ENCODE data around the gene RTKN. TPM values are rescaled to one million over a fixed set of nuclear protein-coding genes. Genes with fewer than 3 reads are reported as not detected.

Gene RTKN
- total and polyA plus RNA-seq, 7 experiments from 2014 or later: 0.26 to 1.5 (median 0.97) TPM; not detected in 2

DNA sequence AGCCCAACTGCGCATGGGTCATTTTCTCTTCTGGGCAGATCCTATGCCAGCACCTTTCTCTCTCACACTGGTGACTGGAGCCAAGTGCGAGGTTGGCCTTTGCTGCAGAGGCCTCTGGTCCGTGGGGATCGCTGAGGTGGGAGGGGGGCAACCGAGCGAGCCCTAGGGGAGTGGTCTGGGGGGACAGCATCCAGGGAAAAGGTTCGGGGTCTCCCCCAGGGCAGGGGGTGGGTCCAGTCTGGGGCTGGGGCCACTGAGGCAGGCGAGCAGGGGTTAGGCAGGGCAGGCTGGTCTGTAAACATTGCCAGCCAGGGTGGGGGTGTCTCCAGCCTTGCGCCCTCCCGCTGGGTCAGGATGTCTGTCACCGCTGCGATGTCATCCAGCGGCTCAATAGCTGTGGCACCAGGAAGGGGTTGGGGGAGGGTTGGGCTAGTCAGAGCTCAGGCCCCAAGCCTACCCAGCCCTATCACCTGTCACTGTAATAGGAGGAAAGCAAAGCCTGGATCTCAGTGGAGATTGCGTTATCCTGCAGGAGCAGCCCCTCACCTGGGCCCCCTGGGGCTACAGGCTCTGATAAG, 15.5 kb downstream of the RTKN start:
- peaks cover 2 to 23% (median 14%) of the 10 kb centered on the region in 7 donors for H3K4me1 Mint-ChIP-seq
- H3K27ac ChIP-seq (ENCODE audit: low read depth, low read length): no peak overlapping the region
- no peaks in the 10 kb centered on the region for H3K27me3 ChIP-seq (ENCODE audit: control insufficient read depth in 2 of 2, insufficient read depth in 2 of 2, low read length in 2 of 2)
- H3K27me3 Mint-ChIP-seq: no peaks in the 10 kb centered on the region
- peak overlapping the region in 2 of 9 donors; percentile 27 to 48 for H3K27ac Mint-ChIP-seq
- H3K36me3 Mint-ChIP-seq: peaks cover 0 to 18% (median 0%) of the 10 kb centered on the region in 5 donors
- POLR2A ChIA-PET: no interaction called here
- peaks cover 0 to 19% (median 0%) of the 10 kb centered on the region in 3 experiments for H3K36me3 ChIP-seq (ENCODE audit: control insufficient read depth in 2 of 3, insufficient read depth in 3 of 3, low read length in 3 of 3)
- no peaks in the 10 kb centered on the region for H3K9me3 ChIP-seq (ENCODE audit: control insufficient read depth in 2 of 3, low read length in 3 of 3)
- no peak overlapping the region for H3K4me3 ChIP-seq (ENCODE audit: low read length)
- H3K4me1 ChIP-seq (ENCODE audit: control insufficient read depth in 2 of 2, insufficient read depth in 2 of 2, low read length in 2 of 2): peaks cover 4% of the 10 kb centered on the region in 2 donors
- no peak for ATAC-seq
- H3K4me3 Mint-ChIP-seq: no peak overlapping the region
- H3K9me3 Mint-ChIP-seq: no peaks in the 10 kb centered on the region
- CTCF ChIA-PET: no interaction called here
- DNase-seq: no peak
- intact Hi-C loops (cut with micrococcal nuclease): loop anchor here in 1 of 2 donors (10.0 kb wide), 1 partner anchor 1041 kb away; the partner anchor contains the start of gene ALMS1

DNA sequence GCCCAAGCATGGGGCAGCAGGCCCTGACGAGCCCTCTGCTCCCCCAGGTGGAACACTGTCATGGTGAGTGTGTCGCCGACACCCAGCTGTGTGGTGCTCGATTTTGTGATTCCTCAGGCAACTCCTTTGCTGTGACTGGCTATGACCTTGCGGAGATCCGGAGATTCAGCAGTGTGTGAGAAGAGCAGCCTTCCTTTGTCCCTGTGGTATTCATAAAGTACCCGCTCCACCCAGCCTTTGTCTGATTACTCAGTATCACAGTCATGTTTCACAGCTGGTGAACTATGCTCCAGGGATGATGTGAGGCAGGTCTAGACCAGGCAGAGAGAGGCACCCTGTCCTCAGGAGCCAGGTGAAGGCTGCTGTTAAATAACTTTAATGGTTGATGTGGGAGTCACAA, 16.2 kb downstream of the RTKN start:
- Mint-ChIP-seq H3K4me1 (peaks cover 8 to 28% (median 20%) of the 10 kb centered on the region in 7 donors), H3K36me3 (peaks cover 0 to 18% (median 0%) of the 10 kb centered on the region in 5 donors), H3K27me3 (no peaks in the 10 kb centered on the region), H3K9me3 (no peaks in the 10 kb centered on the region), H3K27ac (no peak overlapping the region), H3K4me3 (no peak overlapping the region)
- no peak overlapping the region for H3K4me3 ChIP-seq (ENCODE audit: low read length)
- H3K27me3 ChIP-seq (ENCODE audit: control insufficient read depth in 2 of 2, insufficient read depth in 2 of 2, low read length in 2 of 2): no peaks in the 10 kb centered on the region
- peaks cover 0 to 19% (median 0%) of the 10 kb centered on the region in 3 experiments for H3K36me3 ChIP-seq (ENCODE audit: control insufficient read depth in 2 of 3, insufficient read depth in 3 of 3, low read length in 3 of 3)
- intact Hi-C loops (cut with micrococcal nuclease): loop anchor here in 1 of 2 donors (10.0 kb wide), 1 partner anchor 1041 kb away; the partner anchor contains the start of gene ALMS1
- DNase-seq (no peak), ATAC-seq (no peak)
- no peak overlapping the region for H3K27ac ChIP-seq (ENCODE audit: low read depth, low read length)
- POLR2A ChIA-PET: no interaction called here
- H3K4me1 ChIP-seq (ENCODE audit: control insufficient read depth in 2 of 2, insufficient read depth in 2 of 2, low read length in 2 of 2): peaks cover 4 to 9% of the 10 kb centered on the region in 2 donors
- CTCF ChIA-PET: no interaction called here
- H3K9me3 ChIP-seq (ENCODE audit: control insufficient read depth in 2 of 3, low read length in 3 of 3): no peaks in the 10 kb centered on the region

DNA sequence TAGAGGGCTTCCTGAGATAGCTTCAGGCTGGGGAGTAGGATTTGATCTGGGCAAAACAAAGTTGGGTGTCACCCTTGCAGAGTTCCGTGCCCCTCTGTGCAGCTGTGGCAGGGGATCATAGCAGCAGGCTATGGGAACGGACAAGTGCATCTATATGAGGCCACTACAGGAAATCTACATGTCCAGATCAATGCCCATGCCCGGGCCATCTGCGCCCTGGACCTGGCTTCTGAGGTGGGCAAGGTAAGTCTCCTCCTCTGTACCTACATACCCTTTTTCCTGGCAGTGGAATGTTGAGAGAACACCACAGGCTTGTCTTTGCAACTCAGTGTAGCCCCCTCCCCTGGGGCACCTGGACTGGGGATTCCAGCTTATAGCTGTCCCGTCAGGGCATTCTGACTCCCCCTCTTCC, 16.7 kb downstream of the RTKN start:
- Histone ChIP-seq H3K4me3 (ENCODE audit: low read length) (no peak overlapping the region), H3K9me3 (ENCODE audit: control insufficient read depth in 2 of 3, low read length in 3 of 3) (no peaks in the 10 kb centered on the region), H3K27me3 (ENCODE audit: control insufficient read depth in 2 of 2, insufficient read depth in 2 of 2, low read length in 2 of 2) (no peaks in the 10 kb centered on the region), H3K4me1 (ENCODE audit: control insufficient read depth in 2 of 2, insufficient read depth in 2 of 2, low read length in 2 of 2) (peaks cover 4 to 14% of the 10 kb centered on the region in 2 donors), H3K27ac (ENCODE audit: low read depth, low read length) (no peak overlapping the region), H3K36me3 (ENCODE audit: control insufficient read depth in 2 of 3, insufficient read depth in 3 of 3, low read length in 3 of 3) (peaks cover 0 to 19% (median 0%) of the 10 kb centered on the region in 3 experiments)
- intact Hi-C loops (cut with micrococcal nuclease): loop anchor here in 1 of 2 donors (10.0 kb wide), 1 partner anchor 1040 kb away; the partner anchor contains the start of gene ALMS1
- Mint-ChIP-seq H3K27ac (no peak overlapping the region), H3K27me3 (no peaks in the 10 kb centered on the region), H3K9me3 (no peaks in the 10 kb centered on the region), H3K4me1 (peaks cover 12 to 33% (median 26%) of the 10 kb centered on the region in 7 donors), H3K36me3 (peaks cover 0 to 18% (median 0%) of the 10 kb centered on the region in 5 donors), H3K4me3 (peak overlapping the region in 1 of 10 donors; percentile 12)
- ATAC-seq: no peak
- POLR2A ChIA-PET: no interaction called here
- CTCF ChIA-PET: no interaction called here
- DNase-seq: no peak

DNA sequence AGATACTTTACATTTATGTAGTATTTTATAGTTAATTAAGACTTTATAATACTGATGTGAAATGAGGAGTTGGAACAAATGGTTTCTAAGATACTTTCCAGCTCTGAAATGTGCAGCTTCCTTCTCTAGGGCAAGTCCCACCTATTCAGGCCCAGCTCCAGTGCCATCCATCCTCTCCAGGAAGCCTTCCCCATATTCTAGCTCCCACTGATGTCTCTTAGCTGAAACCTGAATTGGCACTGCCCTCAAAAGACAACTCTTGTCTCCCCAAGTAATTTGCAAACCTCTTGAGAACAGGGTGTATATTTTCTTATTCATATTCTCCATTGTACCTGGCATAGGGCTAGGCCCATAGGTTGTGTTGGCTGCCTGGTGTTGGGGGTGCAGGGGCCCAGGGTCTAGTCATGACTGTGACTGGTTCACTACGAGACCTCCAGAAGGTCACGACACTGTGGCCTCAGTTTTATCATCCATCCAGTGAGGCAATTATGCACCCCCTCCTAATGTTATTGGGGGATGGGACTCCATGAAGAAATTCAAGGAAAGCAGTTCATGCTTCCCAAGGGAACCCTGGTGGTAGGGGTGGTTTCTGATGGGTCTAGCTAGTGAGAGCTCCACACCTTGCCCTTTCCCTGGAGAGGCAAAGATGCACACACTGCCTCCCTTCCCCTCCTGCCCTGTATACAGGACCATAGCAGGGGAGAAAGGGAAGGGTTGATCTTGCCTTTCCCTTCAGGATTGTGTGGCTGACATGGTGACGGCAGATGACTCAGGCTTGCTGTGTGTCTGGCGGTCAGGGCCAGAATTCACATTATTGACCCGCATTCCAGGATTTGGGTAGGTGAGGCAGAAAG, 17.4 kb downstream of the RTKN start:
- CTCF ChIA-PET: no interaction called here

DNA sequence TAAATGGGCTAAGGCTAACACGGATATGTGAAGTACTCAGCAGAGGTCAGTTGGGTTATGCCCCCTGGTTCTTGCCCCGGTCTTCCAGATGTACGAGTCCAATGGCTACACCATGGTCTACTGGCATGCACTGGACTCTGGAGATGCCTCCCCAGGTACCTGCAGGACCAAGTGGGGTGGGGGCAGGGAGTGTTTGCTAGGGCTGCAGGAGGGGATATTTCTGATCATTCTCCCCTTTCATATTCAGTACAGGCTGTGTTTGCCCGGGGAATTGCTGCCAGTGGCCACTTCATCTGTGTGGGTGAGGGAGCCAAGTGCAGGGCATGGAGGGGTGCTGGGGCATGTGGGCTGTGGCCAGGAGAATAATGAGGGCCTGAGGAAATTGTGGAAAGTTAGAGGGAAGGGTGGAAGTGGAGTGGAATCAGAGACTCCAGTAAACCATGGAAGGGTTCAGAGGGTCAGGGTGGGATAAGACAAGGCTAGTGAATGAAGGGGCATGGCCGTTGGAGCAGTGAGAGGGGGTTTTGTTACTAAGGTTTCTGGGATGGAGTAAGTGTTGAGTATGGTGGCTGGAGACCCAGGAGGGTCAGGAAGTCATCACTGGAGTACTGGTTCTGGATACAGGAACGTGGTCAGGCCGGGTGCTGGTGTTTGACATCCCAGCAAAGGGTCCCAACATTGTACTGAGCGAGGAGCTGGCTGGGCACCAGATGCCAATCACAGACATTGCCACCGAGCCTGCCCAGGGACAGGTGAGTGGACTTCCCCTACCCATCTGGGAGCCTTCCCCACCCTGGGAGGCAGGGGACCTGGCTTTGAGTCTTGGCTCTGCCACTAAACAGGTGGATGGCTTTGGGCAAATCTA, 18.3 kb downstream of the RTKN start:
- peak overlapping the region; percentile 90 to 100 (median 98) for H3K4me3 Mint-ChIP-seq
- H3K9me3 ChIP-seq (ENCODE audit: control insufficient read depth in 2 of 3, low read length in 3 of 3): no peaks in the 10 kb centered on the region
- no peak overlapping the region for H3K27ac ChIP-seq (ENCODE audit: low read depth, low read length)
- intact Hi-C loops (cut with micrococcal nuclease): loop anchor here (2.0 to 10.0 kb wide), 2 partner anchors 17 to 1039 kb away; partner anchors contain the start of genes ALMS1 (in 1 of the 2) and RTKN (in 1 of the 2)
- peaks cover 0 to 19% (median 0%) of the 10 kb centered on the region in 3 experiments for H3K36me3 ChIP-seq (ENCODE audit: control insufficient read depth in 2 of 3, insufficient read depth in 3 of 3, low read length in 3 of 3)
- H3K9me3 Mint-ChIP-seq: no peaks in the 10 kb centered on the region
- no peak for DNase-seq
- no peaks in the 10 kb centered on the region for H3K27me3 ChIP-seq (ENCODE audit: control insufficient read depth in 2 of 2, insufficient read depth in 2 of 2, low read length in 2 of 2)
- no peak for ATAC-seq
- H3K27ac Mint-ChIP-seq: peak overlapping the region in 7 of 9 donors; percentile 14 to 100 (median 97)
- H3K27me3 Mint-ChIP-seq: no peaks in the 10 kb centered on the region
- H3K4me1 ChIP-seq (ENCODE audit: control insufficient read depth in 2 of 2, insufficient read depth in 2 of 2, low read length in 2 of 2): peaks cover 4 to 14% of the 10 kb centered on the region in 2 donors
- POLR2A ChIA-PET: no interaction called here
- H3K4me3 ChIP-seq (ENCODE audit: low read length): no peak overlapping the region
- H3K36me3 Mint-ChIP-seq: peaks cover 0 to 18% (median 0%) of the 10 kb centered on the region in 5 donors
- CTCF ChIA-PET: no interaction called here
- H3K4me1 Mint-ChIP-seq: peaks cover 12 to 36% (median 29%) of the 10 kb centered on the region in 7 donors

More for the DNA sequence above, 17.4 kb downstream of the RTKN start:
- Histone ChIP-seq H3K27ac (ENCODE audit: low read depth, low read length) (no peak overlapping the region), H3K4me1 (ENCODE audit: control insufficient read depth in 2 of 2, insufficient read depth in 2 of 2, low read length in 2 of 2) (peaks cover 4 to 14% of the 10 kb centered on the region in 2 donors), H3K9me3 (ENCODE audit: control insufficient read depth in 2 of 3, low read length in 3 of 3) (no peaks in the 10 kb centered on the region), H3K36me3 (ENCODE audit: control insufficient read depth in 2 of 3, insufficient read depth in 3 of 3, low read length in 3 of 3) (peaks cover 0 to 19% (median 0%) of the 10 kb centered on the region in 3 experiments), H3K27me3 (ENCODE audit: control insufficient read depth in 2 of 2, insufficient read depth in 2 of 2, low read length in 2 of 2) (no peaks in the 10 kb centered on the region), H3K4me3 (ENCODE audit: low read length) (no peak overlapping the region)
- Mint-ChIP-seq H3K4me1 (peaks cover 12 to 36% (median 29%) of the 10 kb centered on the region in 7 donors), H3K36me3 (peaks cover 0 to 18% (median 0%) of the 10 kb centered on the region in 5 donors), H3K27ac (peak overlapping the region in 3 of 9 donors; percentile 20 to 43 (median 38)), H3K4me3 (peak overlapping the region in 3 of 10 donors; percentile 12 to 19 (median 19)), H3K9me3 (no peaks in the 10 kb centered on the region), H3K27me3 (no peaks in the 10 kb centered on the region)
- ATAC-seq: no peak
- no peak for DNase-seq
- intact Hi-C loops (cut with micrococcal nuclease): loop anchor here in 1 of 2 donors (10.0 kb wide), 1 partner anchor 1040 kb away; the partner anchor contains the start of gene ALMS1
- POLR2A ChIA-PET: no interaction called here

Data from naive thymus-derived CD4-positive, alpha-beta T cell (primary cell).